Skeletal muscle tissue (tissue), 4 donors: ENCODE measurements around the gene PRR22. TPM values are rescaled to one million over a fixed set of nuclear protein-coding genes. Genes with fewer than 3 reads are reported as not detected.
"Not testable (repeated sequence)": the region's sequence is repeated elsewhere in the genome, so short reads cannot be mapped to it uniquely, and the experiment has no call there.

Experiments
- H3K27ac ChIP-seq: one replicate; pipeline ENCODE4 v1.7.0; 2013; ENCODE audit warnings: mild to moderate bottlenecking, low read depth, low read length, inconsistent platforms
- H3K27me3 ChIP-seq, 3 donors: one replicate each; pipeline ENCODE4 v1.7.0; 2013; ENCODE audit warnings: low read length in 3 of 3; ENCODE audit not compliant: control insufficient read depth in 3 of 3, insufficient read depth in 3 of 3
- H3K36me3 ChIP-seq, 3 donors: one replicate each; pipeline ENCODE4 v1.7.0; 2013; ENCODE audit warnings: low read length in 3 of 3; ENCODE audit not compliant: control insufficient read depth in 3 of 3, insufficient read depth in 3 of 3
- H3K4me1 ChIP-seq, 3 donors: one replicate each; pipeline ENCODE4 v1.7.0; 2013; ENCODE audit warnings: low read length in 3 of 3, mild to moderate bottlenecking in 3 of 3; ENCODE audit not compliant: control insufficient read depth in 3 of 3, insufficient read depth in 3 of 3
- H3K4me3 ChIP-seq, 3 donors: one replicate each; pipeline ENCODE4 v1.7.0; 2013; ENCODE audit warnings: low read length in 3 of 3
- H3K9ac ChIP-seq, 3 donors: one replicate each; pipeline ENCODE4 v1.7.0; 2013; ENCODE audit warnings: low read length in 3 of 3, mild to moderate bottlenecking in 3 of 3, moderate library complexity in 2 of 3, low read depth in 1 of 3
- H3K9me3 ChIP-seq, 3 donors: one replicate each; pipeline ENCODE4 v1.7.0; 2013; ENCODE audit warnings: low read length in 3 of 3; ENCODE audit not compliant: control insufficient read depth in 3 of 3
- total RNA-seq: library from RNA; depleted of rRNA; stranded (reverse); fragments of >200 nt; gene quantifications from one replicate; pipeline ENCODE4 v1.2.3, GENCODE V29; 2014
- donor health status: Osteomylitis.

Gene PRR22
- total RNA-seq, 1 donor from 2014 or later: not detected

GRCh38 chr19:5765220-5765619 is 19.3 kb downstream of the PRR22 start:
- H3K36me3 ChIP-seq: no peaks in the 10 kb centered on the region
- H3K9me3 ChIP-seq: peaks cover 0 to 2% (median 0%) of the 10 kb centered on the region in 3 donors
- peaks cover 0 to 3% (median 0%) of the 10 kb centered on the region in 3 donors for H3K27me3 ChIP-seq
- H3K4me3 ChIP-seq: no peak overlapping the region
- H3K27ac ChIP-seq: no peak overlapping the region
- H3K4me1 ChIP-seq: no peaks in the 10 kb centered on the region
- no peak overlapping the region for H3K9ac ChIP-seq

DNA sequence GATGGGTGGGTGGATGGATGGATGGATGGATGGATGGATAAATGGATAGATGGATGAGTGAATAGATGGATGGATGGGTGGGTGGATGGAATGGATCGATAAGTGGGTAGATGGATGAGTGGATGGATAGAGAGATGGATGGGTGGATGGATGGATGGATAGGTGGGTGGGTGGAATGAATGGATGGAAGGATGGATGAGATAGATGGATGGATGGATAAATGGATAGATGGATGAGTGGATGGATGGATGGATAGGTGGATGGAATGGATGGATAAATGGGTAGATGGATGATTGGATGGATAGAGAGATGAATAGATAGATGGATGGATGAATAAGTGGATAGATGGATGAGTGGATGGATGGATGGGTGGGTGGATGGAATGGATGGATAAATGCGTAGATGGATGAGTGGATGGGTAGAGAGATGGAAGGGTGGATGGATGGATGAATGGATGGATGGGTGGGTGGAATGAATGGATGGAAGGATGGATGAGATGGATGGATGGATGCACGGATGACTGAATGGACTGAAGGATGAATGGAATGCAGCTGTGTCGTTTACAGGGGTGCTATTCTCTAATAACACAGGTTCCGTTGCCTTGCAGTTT is 21.8 kb downstream of the PRR22 start:
- H3K27me3 ChIP-seq: peaks cover 4 to 7% (median 5%) of the 10 kb centered on the region in 3 donors
- no peak overlapping the region for H3K4me3 ChIP-seq
- no peak overlapping the region for H3K9ac ChIP-seq
- no peaks in the 10 kb centered on the region for H3K36me3 ChIP-seq
- no peak overlapping the region for H3K27ac ChIP-seq
- peaks cover 0 to 2% (median 0%) of the 10 kb centered on the region in 3 donors for H3K9me3 ChIP-seq
- no peaks in the 10 kb centered on the region for H3K4me1 ChIP-seq

DNA sequence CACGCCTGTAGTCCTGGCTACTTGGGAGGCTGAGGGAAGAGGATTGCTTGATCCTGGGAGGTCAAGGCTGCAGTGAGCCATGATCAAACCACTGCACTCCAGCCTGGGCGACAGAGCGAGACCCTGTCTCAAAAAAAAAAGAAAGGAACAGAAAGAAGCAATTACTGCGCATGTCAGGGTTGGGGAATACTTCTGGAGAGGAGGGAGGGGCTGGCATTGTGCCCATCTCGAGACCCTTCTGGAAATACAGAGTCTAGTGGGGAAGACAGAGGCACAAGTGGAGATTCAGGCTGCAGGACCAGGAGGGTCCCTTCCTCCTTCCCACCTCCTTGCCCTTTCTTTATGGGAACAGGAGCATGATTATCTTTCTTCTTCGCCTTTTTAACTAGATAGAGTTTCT is 30.8 kb downstream of the PRR22 start:
- peaks cover 4 to 10% (median 6%) of the 10 kb centered on the region in 3 donors for H3K27me3 ChIP-seq
- no peak overlapping the region for H3K9ac ChIP-seq
- no peaks in the 10 kb centered on the region for H3K36me3 ChIP-seq

GRCh38 chr19:5751709-5752108 is 32.8 kb downstream of the PRR22 start:
- H3K4me3 ChIP-seq: no peak overlapping the region
- no peak overlapping the region for H3K27ac ChIP-seq
- no peak overlapping the region for H3K9ac ChIP-seq
- H3K36me3 ChIP-seq: no peaks in the 10 kb centered on the region
- no peaks in the 10 kb centered on the region for H3K9me3 ChIP-seq
- H3K27me3 ChIP-seq: peaks cover 0 to 10% (median 1%) of the 10 kb centered on the region in 3 donors
- no peaks in the 10 kb centered on the region for H3K4me1 ChIP-seq

More for the DNA sequence above, 30.8 kb downstream of the PRR22 start:
- Histone ChIP-seq H3K4me1 (no peaks in the 10 kb centered on the region), H3K4me3 (no peak overlapping the region), H3K9me3 (no peaks in the 10 kb centered on the region), H3K27ac (no peak overlapping the region)

DNA sequence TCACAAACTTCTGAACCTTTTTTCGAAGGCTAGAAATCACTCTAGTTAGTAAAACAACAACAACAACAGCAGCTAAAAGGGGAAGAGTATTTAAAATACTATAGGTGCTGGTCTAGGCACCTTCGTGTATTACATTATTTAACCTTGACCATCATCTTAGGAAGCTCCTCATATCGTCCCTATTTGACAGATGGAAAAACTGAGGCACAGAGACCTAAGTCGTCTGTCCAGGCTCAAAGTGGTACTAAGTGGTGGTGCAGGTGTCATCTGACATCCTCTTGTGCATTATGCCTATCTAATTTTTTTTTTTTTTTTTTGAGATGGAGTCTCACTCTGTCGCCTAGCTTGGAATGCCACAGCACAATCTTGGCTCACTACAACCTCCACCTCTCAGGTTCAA is 35.0 kb downstream of the PRR22 start:
- H3K4me1 ChIP-seq: no peaks in the 10 kb centered on the region
- H3K9ac ChIP-seq: no peak overlapping the region
- H3K9me3 ChIP-seq: no peaks in the 10 kb centered on the region
- H3K4me3 ChIP-seq: no peak overlapping the region
- no peak overlapping the region for H3K27ac ChIP-seq
- H3K27me3 ChIP-seq: peaks cover 2 to 10% (median 4%) of the 10 kb centered on the region in 3 donors
- no peaks in the 10 kb centered on the region for H3K36me3 ChIP-seq

DNA sequence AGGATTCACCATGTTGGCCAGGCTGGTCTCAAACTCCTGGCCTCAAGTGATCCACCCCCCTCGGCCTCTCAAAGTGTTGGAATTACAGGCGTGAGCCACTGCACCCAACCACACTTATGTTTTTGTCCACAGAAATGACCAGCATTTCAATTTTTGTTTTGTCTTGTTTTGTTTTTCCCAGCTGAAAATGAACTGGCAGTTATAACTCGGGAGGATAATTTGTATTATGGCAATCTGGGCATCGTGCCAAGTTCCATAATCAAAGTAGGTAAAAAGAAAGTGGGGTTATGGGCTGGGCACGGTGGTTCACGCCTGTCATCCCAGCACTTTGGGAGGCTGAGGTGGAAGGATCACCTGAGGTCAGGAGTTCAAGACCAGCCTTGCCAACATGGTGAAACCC is 35.6 kb downstream of the PRR22 start:
- not testable (repeated sequence) for H3K36me3 ChIP-seq, H3K27me3 ChIP-seq, H3K4me3 ChIP-seq

DNA sequence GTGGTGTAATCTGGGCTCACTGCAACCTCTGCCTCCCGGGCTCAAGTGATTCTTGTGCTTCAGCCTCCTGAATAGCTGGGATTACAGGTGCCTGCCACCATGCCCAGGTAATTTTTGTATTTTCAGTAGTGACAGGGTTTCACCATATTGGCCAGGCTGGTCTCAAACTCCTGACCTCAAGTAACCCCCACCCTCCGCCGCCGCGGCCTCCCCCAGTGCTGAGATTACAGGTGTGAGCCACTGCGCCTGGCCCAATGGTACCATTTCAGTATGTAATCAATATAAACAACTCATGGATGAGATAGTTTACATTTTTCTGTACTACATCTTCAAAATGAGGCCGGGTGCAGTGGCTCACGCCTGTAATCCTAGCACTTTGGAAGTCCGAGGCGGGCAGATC is 39.5 kb downstream of the PRR22 start:
- H3K27ac ChIP-seq, H3K36me3 ChIP-seq, H3K4me1 ChIP-seq, H3K27me3 ChIP-seq, H3K4me3 ChIP-seq, H3K9ac ChIP-seq, H3K9me3 ChIP-seq: not testable (repeated sequence)

More for the DNA sequence above, 35.6 kb downstream of the PRR22 start:
- not testable (repeated sequence) for H3K4me1 ChIP-seq, H3K9ac ChIP-seq, H3K9me3 ChIP-seq, H3K27ac ChIP-seq

DNA sequence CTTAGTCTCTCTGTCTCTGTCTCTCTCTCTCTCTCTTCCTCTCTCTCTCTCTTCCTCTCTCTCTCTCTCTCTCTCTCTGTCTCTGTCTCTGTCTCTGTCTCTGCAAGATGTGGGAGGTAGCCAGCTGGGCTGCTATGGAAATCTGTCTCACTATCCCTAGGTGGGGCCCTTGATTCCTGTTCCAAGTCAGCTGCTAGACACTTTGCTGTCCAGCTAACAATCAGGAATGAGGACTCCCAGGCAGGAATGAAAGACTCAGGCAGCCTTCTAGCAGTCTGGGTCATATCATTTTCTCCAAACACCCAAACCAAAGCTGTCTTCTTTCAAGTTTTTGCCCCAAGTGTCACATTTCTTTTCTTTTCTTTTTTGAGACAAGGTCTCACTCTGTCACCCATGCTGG is 40.9 kb downstream of the PRR22 start:
- Histone ChIP-seq H3K27me3 (peaks cover 2 to 9% (median 4%) of the 10 kb centered on the region in 3 donors), H3K9ac (no peak overlapping the region), H3K4me3 (no peak overlapping the region), H3K9me3 (no peaks in the 10 kb centered on the region), H3K36me3 (no peaks in the 10 kb centered on the region), H3K27ac (no peak overlapping the region), H3K4me1 (no peaks in the 10 kb centered on the region)

- Histone ChIP-seq H3K27me3 (peaks cover 2 to 6% (median 4%) of the 10 kb centered on the region in 3 donors), H3K27ac (no peak overlapping the region), H3K9ac (no peak overlapping the region)
Measured at GRCh38 chr19:5742051-5742450, 42.5 kb downstream of the PRR22 start.

GRCh38 chr19:5738423-5738822 is 46.1 kb downstream of the PRR22 start:
- H3K27ac ChIP-seq: no peak overlapping the region
- no peaks in the 10 kb centered on the region for H3K36me3 ChIP-seq
- H3K4me1 ChIP-seq: no peaks in the 10 kb centered on the region
- H3K4me3 ChIP-seq: no peak overlapping the region
- H3K9me3 ChIP-seq: no peaks in the 10 kb centered on the region
- no peak overlapping the region for H3K9ac ChIP-seq
- H3K27me3 ChIP-seq: peaks cover 0 to 6% (median 0%) of the 10 kb centered on the region in 3 donors

More at GRCh38 chr19:5742051-5742450, 42.5 kb downstream of the PRR22 start:
- Histone ChIP-seq H3K4me3 (no peak overlapping the region), H3K36me3 (no peaks in the 10 kb centered on the region), H3K4me1 (no peaks in the 10 kb centered on the region), H3K9me3 (no peaks in the 10 kb centered on the region)
